Stomach (tissue), 4 donors: ENCODE results near the gene CCDC80.

ENCODE experiments used
- EP300 ChIP-seq: sonication (generic); formaldehyde crosslinking; IDR thresholded peaks from one replicate; pipeline ENCODE4 v1.6.1; 2017; ENCODE audit warnings: antibody characterized with exemption
- POLR2A ChIP-seq, 4 donors: fragments of 450-650 bp; IDR thresholded peaks; one replicate each; pipeline ENCODE4 v1.6.1; 2016; ENCODE audit warnings: antibody characterized with exemption in 4 of 4, control low read depth in 2 of 4, mild to moderate bottlenecking in 1 of 4, moderate library complexity in 1 of 4
- TF ChIP-seq, protein P1 (sequence below), 7 experiments: fragments of 450-650 bp in 4 of 7; fragments of 200-600 bp in 3 of 7; sonication (generic) in 3 of 7; IDR thresholded peaks; one replicate each; pipeline ENCODE4 v1.5.1; 2016 to 2019; ENCODE audit warnings: antibody characterized with exemption in 7 of 7, control low read depth in 2 of 7, mild to moderate bottlenecking in 1 of 7

GRCh38 chr3:112561484-112561733 is 79.5 kb downstream of the CCDC80 start:
- TF ChIP-seq EP300 (no peak), POLR2A (IDR thresholded peaks at IDR 0.05) (no peak)
- TF ChIP-seq, protein P1, sequence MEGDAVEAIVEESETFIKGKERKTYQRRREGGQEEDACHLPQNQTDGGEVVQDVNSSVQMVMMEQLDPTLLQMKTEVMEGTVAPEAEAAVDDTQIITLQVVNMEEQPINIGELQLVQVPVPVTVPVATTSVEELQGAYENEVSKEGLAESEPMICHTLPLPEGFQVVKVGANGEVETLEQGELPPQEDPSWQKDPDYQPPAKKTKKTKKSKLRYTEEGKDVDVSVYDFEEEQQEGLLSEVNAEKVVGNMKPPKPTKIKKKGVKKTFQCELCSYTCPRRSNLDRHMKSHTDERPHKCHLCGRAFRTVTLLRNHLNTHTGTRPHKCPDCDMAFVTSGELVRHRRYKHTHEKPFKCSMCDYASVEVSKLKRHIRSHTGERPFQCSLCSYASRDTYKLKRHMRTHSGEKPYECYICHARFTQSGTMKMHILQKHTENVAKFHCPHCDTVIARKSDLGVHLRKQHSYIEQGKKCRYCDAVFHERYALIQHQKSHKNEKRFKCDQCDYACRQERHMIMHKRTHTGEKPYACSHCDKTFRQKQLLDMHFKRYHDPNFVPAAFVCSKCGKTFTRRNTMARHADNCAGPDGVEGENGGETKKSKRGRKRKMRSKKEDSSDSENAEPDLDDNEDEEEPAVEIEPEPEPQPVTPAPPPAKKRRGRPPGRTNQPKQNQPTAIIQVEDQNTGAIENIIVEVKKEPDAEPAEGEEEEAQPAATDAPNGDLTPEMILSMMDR (IDR thresholded peaks at IDR 0.05) = no peak
